Spleen (tissue), 7 donors: ENCODE data around the gene GRIA4.

ENCODE experiments used
- POLR2A ChIP-seq, 3 donors: fragments of 450-650 bp; IDR thresholded peaks; one replicate each; pipeline ENCODE4 v1.5.1; 2017; ENCODE audit warnings: antibody characterized with exemption in 3 of 3, mild to moderate bottlenecking in 1 of 3
- POLR2AphosphoS5 ChIP-seq, 3 donors: sonication (generic); formaldehyde crosslinking; IDR thresholded peaks; one replicate each; pipeline ENCODE4 v1.5.1; 2017; ENCODE audit warnings: antibody characterized with exemption in 3 of 3
- TF ChIP-seq, protein P1 (sequence below), 11 experiments: fragments of 200-600 bp in 7 of 11; fragments of 450-650 bp in 4 of 11; sonication (generic) in 4 of 11; IDR thresholded peaks in 8 of 11; conservative IDR thresholded peaks in 3 of 11; 1 replicate in 7 of 11; 2 replicates in 4 of 11; pipeline versions ENCODE4 v1.4.0 to v1.8.0; 2016 to 2021; ENCODE audit warnings: antibody characterized with exemption in 11 of 11, inconsistent platforms in 4 of 11, mild to moderate bottlenecking in 1 of 11
- donor health status: DM: no; HTN: no; CAD: no; lungs with moderate emphysema.
- donor health status: DM: no; HTN: no; CAD: no.
- donor health status: DM: no; HTN: no; CAD: no.

DNA sequence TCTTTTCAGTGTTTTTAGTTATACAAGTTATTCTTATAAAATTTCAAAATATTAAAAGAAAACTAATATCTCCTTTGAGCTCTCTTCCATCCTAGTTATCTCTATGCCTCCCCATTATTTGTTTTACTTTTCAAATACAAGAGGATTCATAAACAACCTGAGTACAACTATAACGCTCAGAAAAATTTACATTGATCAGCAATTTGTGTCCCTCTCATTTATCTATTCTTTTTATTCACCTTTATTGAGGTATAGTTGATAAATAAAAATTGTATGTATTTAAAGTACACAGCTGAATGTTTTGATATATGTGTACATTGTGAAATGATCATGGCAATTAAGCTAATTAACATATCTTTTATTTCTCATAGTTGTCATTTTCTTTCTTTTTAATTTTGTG lies 57.6 kb downstream of the GRIA4 start:
- TF ChIP-seq, protein P1, sequence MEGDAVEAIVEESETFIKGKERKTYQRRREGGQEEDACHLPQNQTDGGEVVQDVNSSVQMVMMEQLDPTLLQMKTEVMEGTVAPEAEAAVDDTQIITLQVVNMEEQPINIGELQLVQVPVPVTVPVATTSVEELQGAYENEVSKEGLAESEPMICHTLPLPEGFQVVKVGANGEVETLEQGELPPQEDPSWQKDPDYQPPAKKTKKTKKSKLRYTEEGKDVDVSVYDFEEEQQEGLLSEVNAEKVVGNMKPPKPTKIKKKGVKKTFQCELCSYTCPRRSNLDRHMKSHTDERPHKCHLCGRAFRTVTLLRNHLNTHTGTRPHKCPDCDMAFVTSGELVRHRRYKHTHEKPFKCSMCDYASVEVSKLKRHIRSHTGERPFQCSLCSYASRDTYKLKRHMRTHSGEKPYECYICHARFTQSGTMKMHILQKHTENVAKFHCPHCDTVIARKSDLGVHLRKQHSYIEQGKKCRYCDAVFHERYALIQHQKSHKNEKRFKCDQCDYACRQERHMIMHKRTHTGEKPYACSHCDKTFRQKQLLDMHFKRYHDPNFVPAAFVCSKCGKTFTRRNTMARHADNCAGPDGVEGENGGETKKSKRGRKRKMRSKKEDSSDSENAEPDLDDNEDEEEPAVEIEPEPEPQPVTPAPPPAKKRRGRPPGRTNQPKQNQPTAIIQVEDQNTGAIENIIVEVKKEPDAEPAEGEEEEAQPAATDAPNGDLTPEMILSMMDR (IDR thresholded peaks at IDR 0.05 in 8 of 11, conservative IDR thresholded peaks at IDR 0.05 in 3 of 11), result no peak
- TF ChIP-seq POLR2AphosphoS5 (IDR thresholded peaks at IDR 0.05) (no peak), POLR2A (IDR thresholded peaks at IDR 0.05) (no peak)
